ENCODE measurements around the gene GPR6. TPM values are rescaled to one million over a fixed set of nuclear protein-coding genes. Genes with fewer than 3 reads are reported as not detected.

The GPR6 gene
- total RNA-seq, 2 experiments from 2014 or later: not detected

- Mint-ChIP-seq H3K36me3 (ENCODE audit: low read depth) (no peaks in the 10 kb centered on the region), H3K4me1 (ENCODE audit: low read depth) (no peaks in the 10 kb centered on the region), H3K9me3 (peaks cover 1% of the 10 kb centered on the region), H3K27ac (no peak overlapping the region), H3K27me3 (no peaks in the 10 kb centered on the region), H3K4me3 (no peak overlapping the region)
- ATAC-seq: no peak
- ChIA-PET POLR2A (interaction anchor here (1.5 kb wide), 1 partner anchor 9 kb away, joined by 3 read pairs; no protein-coding TSS in a partner anchor), CTCF (interaction anchor here (1.7 to 6.0 kb wide), 2 partner anchors 10 to 11 kb away, joined by 4 to 49 read pairs; no protein-coding TSS in a partner anchor)
- TF ChIP-seq CTCF (IDR thresholded peaks at IDR 0.05): no peak
- intact Hi-C loops (cut with micrococcal nuclease): no loop called here
- DNase-seq: no peak
These were observed 51.0 kb downstream of the GPR6 start for GRCh38 chr6:110029144-110029543.

Other genes with a start within 250 kb of the GPR6 start
- 1 to 10 TPM; 4.6 to 4.8 TPM for gene WASF1, start 201.4 kb downstream of the GPR6 start, total RNA-seq
- gene CDC40, start 202.1 kb downstream of the GPR6 start, total RNA-seq: 10 to 100 TPM; 25.5 to 26.0 TPM

Data from activated CD8-positive, alpha-beta T cell treated with anti-CD3 and anti-CD28 coated beads for 36 hours (primary cell).